GM10847 (cell line): ENCODE data around the gene PATZ1.

Source experiments
- POLR2A ChIP-seq: IDR thresholded peaks from 2 replicates; pipeline ENCODE4 v1.6.1; 2011; ENCODE audit not compliant: insufficient read length; ENCODE audit errors: extremely low read depth

PATZ1 gene

DNA sequence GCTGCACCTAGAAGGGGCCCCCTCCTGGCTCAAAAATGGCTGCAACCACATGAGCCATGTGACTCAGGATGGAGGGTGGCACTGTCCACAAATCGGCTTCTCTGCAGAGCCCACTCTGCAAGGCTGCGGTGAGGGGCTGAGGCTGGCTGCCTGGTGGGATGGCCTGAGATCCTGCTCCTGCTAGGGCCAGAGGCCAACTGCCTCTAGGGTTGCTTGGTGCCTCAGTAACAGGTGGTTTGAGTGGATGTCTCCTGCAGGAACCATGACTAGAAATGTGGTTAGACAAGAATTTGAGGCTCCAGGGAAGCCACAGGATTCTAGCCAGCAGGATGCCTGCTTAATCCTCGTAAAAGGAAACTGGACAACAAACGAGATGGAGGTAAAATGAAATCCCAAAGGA, 17.1 kb downstream of the PATZ1 start:
- no peak for TF ChIP-seq POLR2A

DNA sequence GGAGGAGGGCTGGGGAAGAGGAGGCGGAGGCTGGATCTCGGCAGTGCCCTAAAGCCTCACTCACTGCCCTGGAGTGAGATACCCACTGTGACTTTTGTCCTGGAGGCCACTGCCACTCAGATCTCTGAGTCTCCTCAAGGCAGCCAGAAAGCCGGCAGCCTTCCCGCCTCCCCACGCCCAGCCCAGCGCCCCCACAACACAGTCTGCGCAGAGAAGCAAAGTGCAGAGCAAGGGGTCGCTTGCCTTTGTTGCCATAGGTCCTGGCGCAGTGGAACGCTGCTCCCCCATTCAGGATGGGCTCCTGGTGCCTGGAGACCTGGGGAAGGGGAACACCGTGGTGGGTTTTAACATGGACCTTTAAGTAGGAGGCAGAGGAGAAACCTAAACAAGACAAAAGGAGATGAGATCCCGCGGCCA, 17.6 kb downstream of the PATZ1 start:
- no peak for TF ChIP-seq POLR2A

DNA sequence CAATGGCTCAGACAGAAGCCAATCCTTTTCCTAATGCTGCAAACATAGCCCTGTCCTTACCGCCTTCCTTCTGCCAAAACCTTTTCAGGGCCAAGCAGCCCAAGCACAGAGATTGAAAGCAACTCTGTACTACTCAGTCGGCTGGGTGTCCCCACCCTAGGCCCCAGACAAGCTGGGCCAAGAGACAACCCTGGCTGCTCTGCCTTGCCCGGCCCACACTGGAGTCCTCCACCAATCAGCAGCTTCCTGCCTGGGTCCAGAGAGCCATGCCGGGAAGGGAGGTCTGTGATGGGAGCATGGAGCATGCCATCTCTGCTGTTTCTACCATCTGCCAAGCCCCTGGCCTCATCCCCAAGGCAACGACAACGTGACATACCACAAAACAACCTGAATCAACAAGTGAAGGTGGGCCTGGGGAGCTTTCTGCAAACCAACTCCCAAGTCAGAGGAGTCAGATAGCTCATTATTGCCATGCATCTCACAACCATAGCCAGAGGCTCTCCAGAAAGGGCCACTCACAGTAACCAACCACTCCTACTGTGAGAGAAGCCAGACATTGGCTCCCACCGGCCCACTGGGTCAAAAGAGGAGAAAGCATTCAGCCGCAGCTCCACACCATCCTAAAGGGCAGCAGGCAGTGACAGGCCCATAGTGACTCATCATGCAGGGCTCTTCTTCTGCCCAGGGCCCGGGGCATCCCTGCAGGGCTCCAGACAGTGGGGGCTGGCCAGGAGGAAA, 18.2 kb downstream of the PATZ1 start:
- TF ChIP-seq POLR2A = no peak

DNA sequence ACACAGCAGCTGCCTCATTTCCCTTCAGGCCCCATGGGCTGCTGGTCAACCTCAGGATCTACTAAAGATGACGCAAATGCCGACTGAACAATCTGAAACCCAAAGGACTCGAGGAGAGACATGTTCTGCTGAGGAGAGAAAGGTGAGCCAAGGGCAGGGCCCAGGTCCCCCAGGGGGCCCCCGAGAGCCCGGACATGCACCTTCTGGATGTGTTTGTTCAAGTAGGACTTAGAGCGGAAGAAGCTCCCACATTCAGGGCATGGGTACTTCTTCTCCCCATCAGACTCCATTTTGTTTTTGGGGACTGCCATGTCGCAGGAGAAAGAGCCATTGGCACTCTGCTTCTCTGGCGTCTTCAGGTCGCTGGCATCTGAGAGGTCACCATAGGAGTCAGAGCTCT, 19.3 kb downstream of the PATZ1 start:
- no peak for TF ChIP-seq POLR2A

DNA sequence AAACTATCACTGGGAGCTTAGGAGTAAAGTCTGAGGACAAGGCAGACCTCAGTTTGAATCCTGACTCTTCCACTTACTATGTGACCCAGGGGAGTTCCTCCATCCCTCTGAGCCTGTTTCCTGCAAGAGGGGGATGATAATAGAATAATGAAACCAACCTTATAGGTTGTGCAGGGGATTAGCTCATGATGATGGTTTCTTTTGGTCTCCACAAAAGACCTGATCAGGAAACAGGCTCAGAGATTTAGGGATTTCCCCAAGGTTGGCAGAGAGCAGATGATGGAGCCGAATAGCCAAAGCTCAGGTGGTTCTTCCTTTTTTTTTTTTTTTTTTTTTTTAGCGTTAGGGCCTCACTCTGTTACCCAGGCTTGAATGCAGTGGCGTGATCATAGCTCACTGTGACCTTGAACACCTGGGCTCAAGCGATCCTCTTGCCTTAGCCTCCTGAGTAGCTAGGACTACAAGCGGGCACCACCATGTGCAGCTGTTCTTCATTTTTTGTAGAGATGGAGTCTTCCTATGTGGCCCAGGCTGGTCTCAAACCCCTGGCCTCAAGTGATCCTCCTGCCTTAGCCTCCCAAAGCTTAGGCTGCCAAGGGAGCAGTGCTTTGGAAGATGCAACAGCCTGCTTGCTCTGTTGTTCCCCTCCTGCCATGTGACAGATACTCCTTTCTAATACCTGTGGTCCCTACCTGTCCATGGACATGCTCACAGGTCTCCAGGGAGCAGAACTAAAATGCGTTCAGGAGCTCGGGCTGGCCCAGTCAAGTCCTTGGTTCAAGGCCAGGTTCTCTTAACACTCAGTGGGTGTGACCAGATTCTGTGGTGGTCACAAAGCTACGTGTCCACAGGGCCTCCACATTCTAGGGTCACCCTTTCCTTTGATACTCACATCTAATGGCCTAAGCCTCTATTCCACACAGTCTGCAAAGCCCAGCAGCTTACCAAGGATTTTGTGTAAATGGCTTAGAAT, 22.3 kb downstream of the PATZ1 start:
- TF ChIP-seq POLR2A = no peak

DNA sequence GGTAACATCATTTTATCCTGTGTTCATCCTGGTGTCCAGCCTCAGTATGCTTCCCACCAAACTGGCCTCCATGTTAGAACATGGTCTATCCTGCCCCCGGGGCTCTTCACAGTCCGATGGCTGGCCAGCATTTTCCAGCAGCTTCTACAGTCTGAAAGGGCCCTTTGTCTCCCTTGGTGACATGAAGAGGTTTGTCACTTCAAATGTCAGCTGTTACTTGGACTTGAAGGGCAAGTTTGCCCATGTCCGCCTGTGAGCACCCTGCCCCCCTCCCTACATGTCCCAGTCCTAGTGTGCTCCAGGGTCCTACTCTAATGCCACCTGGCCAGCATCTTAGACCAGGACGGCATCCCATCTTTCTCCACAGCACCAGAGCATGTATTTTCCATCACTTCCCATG, 24.7 kb downstream of the PATZ1 start:
- TF ChIP-seq POLR2A = no peak

DNA sequence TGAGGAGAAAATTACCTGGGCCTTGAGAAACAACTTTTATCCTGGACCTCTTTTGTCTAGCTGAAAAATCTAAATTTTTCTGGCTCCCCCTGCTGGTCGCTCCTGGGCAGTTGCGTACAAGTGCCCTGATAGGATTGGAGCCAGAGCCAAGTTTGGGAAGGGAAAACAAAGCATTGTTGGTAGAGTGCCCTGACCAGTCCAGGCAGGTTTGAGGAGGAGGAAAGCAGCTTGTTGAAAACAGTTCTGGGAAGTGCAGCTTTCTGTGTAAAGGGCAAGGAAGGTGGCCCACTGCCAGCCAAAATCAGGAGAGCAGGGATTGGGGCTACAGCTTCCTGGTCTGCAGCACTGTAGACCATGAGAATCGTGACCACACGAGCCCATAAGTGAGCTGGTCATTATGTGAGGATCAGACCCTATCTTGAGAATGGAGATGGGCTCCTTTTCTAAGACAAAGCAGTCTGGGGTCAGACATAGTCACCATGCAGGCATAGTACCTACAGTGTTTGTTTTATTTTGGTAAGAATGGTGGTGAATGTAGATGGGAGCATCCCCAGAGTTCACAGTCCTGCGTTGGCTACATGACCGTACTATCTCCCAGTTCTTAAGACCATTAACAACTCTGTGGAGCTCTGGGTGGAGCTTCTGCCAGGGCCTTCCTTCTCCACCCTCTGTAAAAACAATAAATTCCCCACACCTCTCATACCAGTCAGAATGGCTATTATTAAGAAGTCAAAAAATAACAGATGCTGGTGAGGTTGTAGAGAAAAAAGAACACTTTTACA, 32.6 kb downstream of the PATZ1 start:
- no peak for TF ChIP-seq POLR2A

DNA sequence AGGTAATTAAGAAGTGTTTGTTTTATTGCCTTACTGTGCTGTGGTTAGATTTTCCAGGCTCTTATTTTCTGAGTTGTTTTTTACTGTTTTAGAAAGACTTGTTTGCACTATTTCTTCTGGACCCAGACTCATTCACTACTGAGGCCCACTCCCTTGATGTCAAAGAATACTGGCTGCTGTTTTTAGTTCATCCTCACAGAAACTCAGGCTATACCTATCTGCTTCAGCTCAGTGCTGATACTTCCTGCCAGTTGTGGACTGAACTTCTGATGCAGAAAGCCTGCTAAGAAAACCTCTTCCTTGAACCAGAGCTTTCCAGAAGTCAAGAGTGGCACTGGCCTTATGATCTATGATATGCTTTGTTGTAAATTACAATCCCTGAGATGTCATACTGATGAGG, 38.0 kb downstream of the PATZ1 start:
- TF ChIP-seq POLR2A = no peak

DNA sequence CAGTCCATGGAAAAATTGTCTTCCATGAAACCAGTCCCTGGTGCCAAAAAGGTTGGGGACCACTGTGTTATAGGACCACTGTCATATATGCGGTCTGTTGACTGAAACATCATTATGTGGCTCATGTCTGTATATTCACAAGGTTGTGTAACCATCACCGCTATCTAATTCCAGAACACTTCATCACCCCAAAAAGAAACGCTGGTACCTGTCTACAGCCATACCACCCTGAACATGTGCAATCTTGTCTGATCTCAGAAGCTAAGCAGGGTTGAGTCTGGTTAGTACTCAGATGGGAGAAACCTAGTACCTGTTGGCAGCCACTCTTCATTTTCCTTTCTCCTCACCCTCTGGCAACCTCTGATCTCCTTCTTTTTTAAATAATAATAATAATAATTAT, 41.0 kb downstream of the PATZ1 start:
- TF ChIP-seq POLR2A = no peak

DNA sequence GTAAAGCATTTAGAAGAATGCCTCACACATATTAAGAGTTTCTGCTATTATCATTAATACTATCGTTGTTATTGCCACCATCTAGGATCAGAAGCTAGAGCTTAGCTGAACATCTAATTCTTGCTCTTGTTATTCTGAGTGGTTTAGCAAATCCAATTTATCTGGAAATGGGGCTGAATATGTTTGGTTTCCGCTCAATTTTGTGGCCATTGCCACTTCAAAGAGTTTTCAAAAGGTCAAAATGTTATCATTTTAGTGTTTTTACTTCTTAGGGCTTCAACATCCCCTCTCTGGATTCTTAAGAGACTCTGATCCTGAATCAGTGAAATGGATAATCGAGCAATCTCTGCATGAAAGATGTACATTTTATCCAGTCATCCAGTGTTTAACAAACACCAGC, 43.6 kb downstream of the PATZ1 start:
- no peak for TF ChIP-seq POLR2A

DNA sequence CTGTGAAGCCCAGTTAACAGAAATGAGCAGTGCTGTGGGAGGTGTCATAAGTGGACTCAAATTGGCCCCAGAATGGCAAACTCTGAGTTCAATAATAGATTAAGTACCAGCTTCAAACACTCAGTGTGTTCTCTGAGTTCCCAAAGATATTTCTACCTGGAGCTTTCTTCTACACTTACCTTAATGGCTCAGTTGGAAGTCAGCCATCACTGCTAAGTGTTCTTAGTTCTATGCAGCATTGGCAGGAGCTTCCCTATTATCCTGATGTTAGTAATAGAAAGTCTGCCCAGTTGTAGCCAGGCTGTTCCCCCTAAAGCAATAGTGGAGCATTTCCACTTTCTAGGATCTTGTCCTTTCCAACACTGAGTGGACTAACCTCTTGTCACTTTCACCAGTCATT, 44.1 kb downstream of the PATZ1 start:
- no peak for TF ChIP-seq POLR2A

DNA sequence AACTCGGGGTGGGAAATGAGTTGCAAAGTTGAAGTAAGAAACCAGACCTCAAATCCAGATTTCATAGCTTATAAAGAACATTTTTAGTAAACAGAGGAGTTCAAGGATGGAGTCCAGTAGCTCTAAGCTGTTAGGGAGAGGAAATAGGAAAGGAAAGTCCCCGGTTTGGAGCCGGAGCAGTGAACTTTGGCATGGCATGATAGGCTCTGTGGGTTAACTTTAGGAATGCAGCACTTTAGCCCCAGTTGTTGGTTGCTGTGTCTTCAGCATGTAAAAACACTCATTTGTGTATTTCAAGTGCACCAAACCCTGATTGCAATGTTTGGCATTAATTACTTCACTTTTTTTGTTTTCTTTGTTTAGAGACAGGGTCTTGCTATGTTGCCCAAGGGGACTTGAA, 45.2 kb downstream of the PATZ1 start:
- no peak for TF ChIP-seq POLR2A

DNA sequence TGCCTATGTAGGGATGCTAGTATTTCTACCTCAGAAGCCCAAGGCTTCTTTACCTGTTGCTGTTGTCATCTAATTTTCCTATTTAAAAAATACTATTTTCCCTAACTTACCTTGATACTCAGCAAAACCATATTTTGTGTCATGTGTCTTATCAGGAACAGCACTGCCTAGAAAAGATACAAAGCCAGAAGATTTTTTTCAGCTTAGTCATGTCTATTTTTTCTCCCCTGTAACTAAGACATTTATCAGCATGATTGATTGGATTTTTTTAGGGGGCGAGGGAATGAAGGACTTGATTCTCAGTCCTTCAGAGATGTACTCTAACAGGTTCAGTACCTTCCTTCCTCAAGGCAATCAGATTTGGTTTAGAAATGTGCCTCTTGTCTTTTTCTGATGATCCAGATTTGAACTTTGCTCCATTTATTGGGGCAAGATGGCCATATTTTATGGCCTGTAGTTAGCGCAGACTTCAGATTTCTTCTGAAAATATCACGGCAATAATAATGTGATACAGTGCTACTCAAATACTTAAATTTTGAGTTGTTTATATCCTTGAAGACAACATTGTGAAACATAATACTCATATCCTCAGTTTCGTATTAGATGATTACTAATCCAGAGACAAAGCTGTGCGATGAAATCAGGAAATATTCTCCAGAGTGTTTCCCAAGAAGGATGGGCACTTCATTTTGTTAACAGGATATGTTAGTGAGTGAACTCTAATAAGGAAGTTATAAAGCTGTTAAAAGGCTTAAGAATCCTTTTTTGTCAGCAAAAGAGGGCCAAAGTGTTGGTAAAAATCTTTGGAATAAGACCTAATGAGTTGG, 50.1 kb downstream of the PATZ1 start:
- no peak for TF ChIP-seq POLR2A

DNA sequence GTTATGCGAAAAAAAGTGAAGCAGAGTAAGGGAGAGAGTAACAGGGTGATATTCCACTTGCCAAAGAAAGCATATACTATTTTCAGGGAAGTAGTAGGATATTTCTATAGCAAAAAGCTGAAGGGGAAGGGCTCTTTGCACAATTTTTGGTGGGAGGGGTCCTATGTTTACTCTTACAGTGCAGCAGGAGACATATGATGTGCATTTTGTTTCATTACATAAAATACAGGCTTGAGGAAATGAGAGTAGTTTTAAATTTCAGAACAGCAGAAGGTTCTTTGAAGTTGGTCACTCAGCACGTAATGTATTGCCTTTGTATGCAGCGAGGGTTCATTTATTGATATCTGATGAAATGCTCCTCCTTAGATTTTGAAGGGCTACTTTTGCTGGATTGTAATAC, 50.8 kb downstream of the PATZ1 start:
- no peak for TF ChIP-seq POLR2A
